NB4 (cell line): Measurements from ENCODE around the gene HSD3B7.
A peak's percentile ranks its signal among the peaks of the same experiment; 100 is the strongest.

Experiments used
- DNase-seq: peaks from one replicate; pipeline ENCODE4 v3.0.0; 2010; ENCODE audit warnings: low read depth
- H3K4me3 ChIP-seq: one replicate; pipeline ENCODE4 v1.5.1; 2011; ENCODE audit warnings: mild to moderate bottlenecking, low read depth, low read length, moderate library complexity
- MYC ChIP-seq: IDR thresholded peaks from 2 replicates; pipeline ENCODE4 v1.6.1; 2011; ENCODE audit warnings: low read depth, low read length
- POLR2A ChIP-seq: IDR thresholded peaks from 2 replicates; pipeline ENCODE4 v1.6.1; 2011; ENCODE audit warnings: mild to moderate bottlenecking; ENCODE audit not compliant: insufficient read length; ENCODE audit errors: extremely low read depth
- TF ChIP-seq, protein P1 (sequence below): IDR thresholded peaks from 2 replicates; pipeline ENCODE4 v1.6.1; 2011; ENCODE audit warnings: low read depth, low read length
- TF ChIP-seq, protein P2 (sequence below): IDR thresholded peaks from one replicate; pipeline ENCODE4 v1.5.1; 2012; ENCODE audit warnings: low read depth, low read length

Gene HSD3B7

DNA sequence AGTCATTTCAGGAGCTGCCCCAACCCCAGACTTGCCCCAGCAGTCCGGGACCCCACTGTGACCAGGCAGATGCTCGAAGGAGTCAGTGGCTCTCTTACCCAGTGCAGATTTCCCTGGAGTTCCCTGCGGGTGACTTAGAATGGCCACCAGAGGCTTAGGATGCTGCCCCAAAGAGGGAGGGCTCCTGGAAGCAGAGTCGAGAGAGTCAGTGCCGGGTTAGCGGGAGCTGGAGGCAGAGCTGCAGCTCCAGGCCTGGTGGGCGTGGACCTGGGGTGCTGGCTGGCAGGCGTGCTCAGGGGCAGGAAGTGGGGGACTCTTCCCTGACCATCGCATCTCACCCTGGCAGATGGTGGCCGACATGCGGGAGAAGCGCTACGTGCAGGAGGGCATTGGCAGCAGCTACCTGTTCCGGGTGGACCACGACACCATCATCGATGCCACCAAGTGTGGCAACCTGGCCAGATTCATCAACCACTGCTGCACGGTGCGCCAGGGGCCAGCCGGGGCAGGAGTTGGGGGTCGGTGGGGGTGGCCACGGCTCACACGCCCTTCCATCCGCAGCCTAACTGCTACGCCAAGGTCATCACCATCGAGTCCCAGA, 1.6 kb upstream of the HSD3B7 start:
- TF ChIP-seq, protein P1, sequence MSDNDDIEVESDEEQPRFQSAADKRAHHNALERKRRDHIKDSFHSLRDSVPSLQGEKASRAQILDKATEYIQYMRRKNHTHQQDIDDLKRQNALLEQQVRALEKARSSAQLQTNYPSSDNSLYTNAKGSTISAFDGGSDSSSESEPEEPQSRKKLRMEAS = no peak
- TF ChIP-seq, protein P2, sequence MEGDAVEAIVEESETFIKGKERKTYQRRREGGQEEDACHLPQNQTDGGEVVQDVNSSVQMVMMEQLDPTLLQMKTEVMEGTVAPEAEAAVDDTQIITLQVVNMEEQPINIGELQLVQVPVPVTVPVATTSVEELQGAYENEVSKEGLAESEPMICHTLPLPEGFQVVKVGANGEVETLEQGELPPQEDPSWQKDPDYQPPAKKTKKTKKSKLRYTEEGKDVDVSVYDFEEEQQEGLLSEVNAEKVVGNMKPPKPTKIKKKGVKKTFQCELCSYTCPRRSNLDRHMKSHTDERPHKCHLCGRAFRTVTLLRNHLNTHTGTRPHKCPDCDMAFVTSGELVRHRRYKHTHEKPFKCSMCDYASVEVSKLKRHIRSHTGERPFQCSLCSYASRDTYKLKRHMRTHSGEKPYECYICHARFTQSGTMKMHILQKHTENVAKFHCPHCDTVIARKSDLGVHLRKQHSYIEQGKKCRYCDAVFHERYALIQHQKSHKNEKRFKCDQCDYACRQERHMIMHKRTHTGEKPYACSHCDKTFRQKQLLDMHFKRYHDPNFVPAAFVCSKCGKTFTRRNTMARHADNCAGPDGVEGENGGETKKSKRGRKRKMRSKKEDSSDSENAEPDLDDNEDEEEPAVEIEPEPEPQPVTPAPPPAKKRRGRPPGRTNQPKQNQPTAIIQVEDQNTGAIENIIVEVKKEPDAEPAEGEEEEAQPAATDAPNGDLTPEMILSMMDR = no peak
- TF ChIP-seq POLR2A (no peak), MYC (no peak)
- DNase-seq = no peak
- no peak overlapping the region for H3K4me3 ChIP-seq

DNA sequence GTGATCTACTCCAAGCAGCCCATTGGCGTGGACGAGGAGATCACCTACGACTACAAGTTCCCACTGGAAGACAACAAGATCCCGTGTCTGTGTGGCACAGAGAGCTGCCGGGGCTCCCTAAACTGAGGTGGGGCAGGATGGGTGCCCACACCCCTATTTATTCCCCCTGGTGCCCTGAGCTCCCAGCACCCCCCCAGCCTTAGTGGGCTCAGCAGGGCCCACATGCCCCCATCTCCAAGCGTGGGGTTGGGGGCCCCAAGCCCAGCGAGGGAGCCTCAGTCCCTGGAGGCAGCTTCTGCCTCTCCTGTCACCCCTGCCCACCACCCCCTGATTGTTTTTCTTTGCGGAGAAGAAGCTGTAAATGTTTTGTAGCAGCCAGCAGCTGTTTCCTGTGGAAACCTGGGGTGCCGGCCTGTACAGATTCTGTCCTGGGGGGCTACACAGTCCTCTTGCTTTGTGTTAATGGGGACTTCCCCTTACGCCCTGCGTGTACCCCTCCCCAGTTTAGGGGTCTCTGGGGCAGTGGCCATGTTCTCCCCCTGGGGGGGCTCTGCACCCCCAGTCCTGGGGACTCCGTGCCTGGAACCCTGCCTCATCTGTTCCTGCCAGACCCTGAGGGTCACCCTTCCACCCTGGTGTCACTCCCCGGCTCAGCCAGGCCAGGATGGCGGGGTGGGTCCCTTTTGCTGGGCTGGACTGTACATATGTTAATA, 953 bp upstream of the HSD3B7 start:
- DNase-seq = no peak

DNA sequence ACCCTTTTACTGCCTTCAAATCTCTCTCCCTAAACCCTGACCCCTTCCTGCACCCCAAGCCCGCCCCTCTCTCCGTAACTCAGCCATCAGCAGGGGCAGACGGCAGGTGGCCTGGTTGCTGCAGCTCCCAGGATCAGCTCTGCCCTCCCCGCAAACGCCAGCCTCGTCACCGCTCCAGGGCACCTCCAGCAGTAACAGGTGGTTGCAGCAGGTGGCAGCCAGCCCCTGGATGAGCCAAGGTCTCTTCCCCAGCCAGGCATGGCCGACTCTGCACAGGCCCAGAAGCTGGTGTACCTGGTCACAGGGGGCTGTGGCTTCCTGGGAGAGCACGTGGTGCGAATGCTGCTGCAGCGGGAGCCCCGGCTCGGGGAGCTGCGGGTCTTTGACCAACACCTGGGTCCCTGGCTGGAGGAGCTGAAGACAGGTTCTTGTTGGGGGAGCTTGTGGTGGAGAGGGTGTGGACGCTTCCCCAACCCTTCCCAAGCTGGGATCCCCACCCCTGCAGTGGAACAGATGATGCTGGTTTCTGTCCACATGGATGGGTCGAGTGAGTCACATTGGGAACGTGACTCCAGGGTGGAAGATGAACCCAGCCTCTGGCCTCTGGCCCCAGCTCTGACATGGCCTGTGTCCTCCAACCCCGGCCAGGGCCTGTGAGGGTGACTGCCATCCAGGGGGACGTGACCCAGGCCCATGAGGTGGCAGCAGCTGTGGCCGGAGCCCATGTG, 558 bp downstream of the HSD3B7 start:
- H3K4me3 ChIP-seq = no peak overlapping the region
- DNase-seq = peak; percentile 38
- TF ChIP-seq MYC = no peak
- TF ChIP-seq POLR2A = no peak
- TF ChIP-seq, protein P1 = no peak
- TF ChIP-seq, protein P2 = no peak

More for the DNA sequence above, 953 bp upstream of the HSD3B7 start:
- no peak overlapping the region for H3K4me3 ChIP-seq
- TF ChIP-seq, protein P2 = no peak
- TF ChIP-seq MYC (no peak), POLR2A (no peak)
- TF ChIP-seq, protein P1 = no peak

DNA sequence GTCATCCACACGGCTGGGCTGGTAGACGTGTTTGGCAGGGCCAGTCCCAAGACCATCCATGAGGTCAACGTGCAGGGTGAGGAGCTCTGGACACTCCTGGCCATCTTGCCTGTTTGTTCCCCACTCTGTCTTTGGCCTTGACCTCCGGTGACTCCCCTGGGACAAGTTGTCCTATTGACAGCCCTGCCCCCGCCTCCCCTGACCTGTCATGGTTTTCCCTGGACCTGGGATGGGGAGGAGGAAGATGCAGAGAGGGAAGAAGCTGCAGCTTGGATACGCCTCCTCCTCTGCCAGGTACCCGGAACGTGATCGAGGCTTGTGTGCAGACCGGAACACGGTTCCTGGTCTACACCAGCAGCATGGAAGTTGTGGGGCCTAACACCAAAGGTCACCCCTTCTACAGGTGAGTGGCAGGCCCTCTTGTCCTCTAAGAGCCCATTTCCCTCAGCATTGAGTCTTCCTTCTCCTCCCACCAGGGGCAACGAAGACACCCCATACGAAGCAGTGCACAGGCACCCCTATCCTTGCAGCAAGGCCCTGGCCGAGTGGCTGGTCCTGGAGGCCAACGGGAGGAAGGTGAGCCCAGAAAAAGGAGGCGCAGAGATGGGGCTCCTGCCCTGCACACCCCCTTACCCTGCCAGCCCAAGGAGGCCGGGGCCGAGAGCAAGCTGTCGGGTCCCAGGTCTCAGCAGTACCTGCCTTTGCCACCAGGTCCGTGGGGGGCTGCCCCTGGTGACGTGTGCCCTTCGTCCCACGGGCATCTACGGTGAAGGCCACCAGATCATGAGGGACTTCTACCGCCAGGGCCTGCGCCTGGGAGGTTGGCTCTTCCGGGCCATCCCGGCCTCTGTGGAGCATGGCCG, 1.4 kb downstream of the HSD3B7 start:
- no peak for TF ChIP-seq MYC
- TF ChIP-seq, protein P1 = no peak
- no peak for TF ChIP-seq POLR2A
- TF ChIP-seq, protein P2 = no peak
- no peak for DNase-seq
- no peak overlapping the region for H3K4me3 ChIP-seq

DNA sequence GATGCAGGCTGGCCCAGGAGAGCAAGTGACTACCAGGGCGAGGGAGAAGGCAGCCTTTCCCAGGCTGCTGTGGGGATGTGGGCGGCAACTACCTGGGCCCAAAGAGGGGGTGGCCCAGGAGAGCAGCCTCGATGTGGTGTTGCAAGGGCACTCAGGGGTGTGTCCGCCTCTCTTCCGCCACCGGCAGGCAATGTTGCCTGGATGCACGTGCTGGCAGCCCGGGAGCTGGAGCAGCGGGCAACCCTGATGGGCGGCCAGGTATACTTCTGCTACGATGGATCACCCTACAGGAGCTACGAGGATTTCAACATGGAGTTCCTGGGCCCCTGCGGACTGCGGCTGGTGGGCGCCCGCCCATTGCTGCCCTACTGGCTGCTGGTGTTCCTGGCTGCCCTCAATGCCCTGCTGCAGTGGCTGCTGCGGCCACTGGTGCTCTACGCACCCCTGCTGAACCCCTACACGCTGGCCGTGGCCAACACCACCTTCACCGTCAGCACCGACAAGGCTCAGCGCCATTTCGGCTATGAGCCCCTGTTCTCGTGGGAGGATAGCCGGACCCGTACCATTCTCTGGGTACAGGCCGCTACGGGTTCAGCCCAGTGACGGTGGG, 2.7 kb downstream of the HSD3B7 start:
- H3K4me3 ChIP-seq = no peak overlapping the region
- TF ChIP-seq, protein P2 = no peak
- TF ChIP-seq, protein P1 = no peak
- no peak for TF ChIP-seq MYC
- TF ChIP-seq POLR2A = no peak
- DNase-seq = no peak
